HepG2 (cell line): ENCODE measurements around the gene EPHA6. TPM values are rescaled to one million over a fixed set of nuclear protein-coding genes. Genes with fewer than 3 reads are reported as not detected.

Experiments
- ATAC-seq: fragments of 200-7000 bp; cut with Tn5 transposase; 3 replicates; pipeline ENCODE4 v1.9.1; 2020; ENCODE audit warnings: mild to moderate bottlenecking, moderate library complexity
- BruUV-seq: library from RNA; stranded (reverse); fragments of 400-500 nt; replicated peaks from 2 replicates; lab custom pipeline; 2021; lab: Mats Ljungman, UMichigan
- CTCF ChIA-PET: fragments of 300-600 bp; formaldehyde crosslinking; extraction: SDS; loops from one replicate; lab custom pipeline; 2021; ENCODE audit warnings: low total read pairs, inconsistent platforms, low intra/inter-chr PET ratio; lab: Yijun Ruan, JAX
- POLR2A ChIA-PET: fragments of 350-600 bp; sonication (Branson Sonifier 250); formaldehyde crosslinking; loops from one replicate; lab custom pipeline; 2020; ENCODE audit warnings: antibody characterized with exemption, inconsistent platforms; lab: Yijun Ruan, JAX
- DNase-seq: peaks from one replicate; pipeline ENCODE4 v3.0.0-alpha.2; 2015; ENCODE audit warnings: low spot score
- FAIRE-seq: peaks from 3 replicates; lab custom pipeline; 2011; peaks lifted over from hg19 to GRCh38; lab: Jason Lieb, UNC
- H2AFZ ChIP-seq: one replicate; pipeline ENCODE4 v1.6.1; 2011; ENCODE audit warnings: low read length, inconsistent platforms
- H3K27ac ChIP-seq: fragments of 300-600 bp; 3 replicates; pipeline ENCODE4 v1.8.0; 2011; ENCODE audit warnings: mixed run types, mild to moderate bottlenecking, mixed read lengths, low read length, inconsistent platforms; ENCODE audit not compliant: insufficient read depth; ENCODE audit errors: extremely low read length
- H3K27me3 ChIP-seq, 2 experiments: fragments of 200-600 bp in 1 of 2; 2 replicates in 1 of 2; 3 replicates in 1 of 2; pipeline versions ENCODE4 v1.6.0 to v1.8.0; 2011; ENCODE audit warnings: low read length in 2 of 2, mild to moderate bottlenecking in 2 of 2, moderate library complexity in 2 of 2, inconsistent platforms in 1 of 2; ENCODE audit not compliant: insufficient read depth in 2 of 2, control insufficient read depth in 1 of 2
- H3K36me3 ChIP-seq, 2 experiments: fragments of 200-600 bp in 1 of 2; replicated peaks in 1 of 2; 2 replicates in 1 of 2; 3 replicates in 1 of 2; pipeline versions ENCODE4 v1.5.1 to v1.8.0; 2011; ENCODE audit warnings: low read length in 2 of 2, inconsistent platforms in 1 of 2; ENCODE audit not compliant: insufficient read depth in 2 of 2, control insufficient read depth in 1 of 2
- H3K4me1 ChIP-seq: 2 replicates; pipeline ENCODE4 v1.5.1; 2012; ENCODE audit warnings: low read length, inconsistent platforms; ENCODE audit not compliant: insufficient read depth
- H3K4me2 ChIP-seq: 2 replicates; pipeline ENCODE4 v1.6.0; 2011; ENCODE audit warnings: low read depth, low read length, inconsistent platforms
- H3K4me3 ChIP-seq, 3 experiments: fragments of 200-600 bp in 1 of 3; sonication (generic), shearing (Covaris generic) in 1 of 3; replicated peaks in 1 of 3; 2 replicates each; pipeline ENCODE4 v1.5.1; 2011 to 2016; ENCODE audit warnings: low read length in 3 of 3, inconsistent platforms in 2 of 3, low read depth in 2 of 3, mild to moderate bottlenecking in 2 of 3, control low read depth in 1 of 3, mixed read lengths in 1 of 3; ENCODE audit not compliant: insufficient read depth in 1 of 3
- H3K79me2 ChIP-seq: one replicate; pipeline ENCODE4 v1.6.1; 2011; ENCODE audit warnings: low read length, inconsistent platforms; ENCODE audit not compliant: insufficient read depth
- H3K9ac ChIP-seq: 2 replicates; pipeline ENCODE4 v1.6.0; 2011; ENCODE audit warnings: mild to moderate bottlenecking, low read depth, low read length, inconsistent platforms; ENCODE audit not compliant: insufficient read depth
- H3K9me3 ChIP-seq: 2 replicates; pipeline ENCODE4 v1.5.1; 2012; ENCODE audit warnings: mild to moderate bottlenecking, low read length
- H4K20me1 ChIP-seq: 2 replicates; pipeline ENCODE4 v1.6.0; 2011; ENCODE audit warnings: inconsistent platforms, mild to moderate bottlenecking, low read length, moderate library complexity; ENCODE audit not compliant: insufficient read depth
- KIAA2018 ChIP-seq: sonication (generic); formaldehyde crosslinking; IDR thresholded peaks from 2 replicates; pipeline ENCODE4 v1.5.0; 2020; ENCODE audit warnings: mild to moderate bottlenecking, missing genetic modification reagents, borderline replicate concordance
- SNRNP70 ChIP-seq: fragments of 200-400 bp; formaldehyde crosslinking; IDR thresholded peaks from 2 replicates; pipeline ENCODE4 v1.6.1; 2017; ENCODE audit warnings: mild to moderate bottlenecking, low read depth, low read length, moderate library complexity
- ZBTB25 ChIP-seq: IDR thresholded peaks from 2 replicates; pipeline ENCODE4 v1.6.1; 2018; ENCODE audit warnings: missing genetic modification reagents
- ZNF143 ChIP-seq: sonication (generic); formaldehyde crosslinking; IDR thresholded peaks from 2 replicates; pipeline ENCODE4 v1.4.0; 2020; ENCODE audit warnings: missing genetic modification reagents
- ZNF260 ChIP-seq: sonication (generic); formaldehyde crosslinking; IDR thresholded peaks from 2 replicates; pipeline ENCODE4 v1.4.0; 2020; ENCODE audit warnings: missing genetic modification reagents, low read depth, mild to moderate bottlenecking, borderline replicate concordance
- ZNF674 ChIP-seq: sonication (generic); formaldehyde crosslinking; IDR thresholded peaks from 2 replicates; pipeline ENCODE4 v1.5.0; 2020; ENCODE audit warnings: low read depth, mild to moderate bottlenecking, missing genetic modification reagents
- ZNF770 ChIP-seq: sonication (generic); formaldehyde crosslinking; IDR thresholded peaks from 2 replicates; pipeline ENCODE4 v1.5.0; 2020; ENCODE audit warnings: mild to moderate bottlenecking, missing genetic modification reagents
- ZNF83 ChIP-seq: sonication (generic); formaldehyde crosslinking; IDR thresholded peaks from 2 replicates; pipeline ENCODE4 v1.4.0; 2020; ENCODE audit warnings: missing genetic modification reagents, mild to moderate bottlenecking, borderline replicate concordance
- WGBS: methylation state at CpG from one replicate; pipeline ENCODE4 v1.1.6; 2017; ENCODE audit warnings: low lambda C conversion rate; 5-methylcytosine and 5-hydroxymethylcytosine counted together
- in situ Hi-C: cut with HindIII; loops from 2 replicates; pipeline ENCODE4 v1.10.0; 2017; ENCODE audit warnings: low pct_unique_long_range_greater_than_20kb; ENCODE audit not compliant: extremely low pct_ligation_motif_present
- intact Hi-C: fragments of 100-400 bp; cut with micrococcal nuclease; formaldehyde crosslinking; loops from one replicate; pipeline ENCODE4 v1.10.0; 2022; ENCODE audit not compliant: unreplicated experiment
- polyA plus RNA-seq, 8 experiments: library from polyadenylated mRNA; depleted of rRNA in 3 of 8; stranded (reverse) in 7 of 8; unstranded in 1 of 8; fragments of >200 nt; fragmentation: Illumina TruSeq in 4 of 8; extraction: Trizol in 4 of 8; gene quantifications; 2 replicates each; pipeline versions ENCODE4 v1.2.1 to v1.2.3, GENCODE V29; 2011 to 2016; ENCODE audit warnings: low read depth in 4 of 8, missing spikeins in 1 of 8, mixed read lengths in 1 of 8; ENCODE audit not compliant: insufficient read depth in 1 of 8
- total RNA-seq, 5 experiments: library from RNA; depleted of rRNA; stranded (reverse); fragments of >200 nt; fragmentation: Illumina TruSeq; extraction: Trizol; gene quantifications; 2 replicates each; pipeline ENCODE4 v1.2.3, GENCODE V29; 2016; ENCODE audit warnings: low read depth in 1 of 5

Gene EPHA6
- total and polyA plus RNA-seq, 2 of the 13 experiments (the other 11 are each of a cell fraction or from before 2014, with no cell fraction given) = not detected

- TF ChIP-seq SNRNP70 (no peak), ZNF674 (CRISPR knock-in tag) (no peak), ZBTB25 (CRISPR knock-in tag) (no peak), ZNF143 (CRISPR knock-in tag) (no peak), ZNF770 (no peak), ZNF260 (no peak)
Observed at GRCh38 chr3:96813820-96814650, at the start of gene EPHA6 (continued).

- BruUV-seq = no TSS peak
- CTCF ChIA-PET = no interaction called here
- intact Hi-C loops = no loop called here
- TF ChIP-seq KIAA2018 (CRISPR knock-in tag) = no peak
- no peak for TF ChIP-seq ZNF83 (CRISPR knock-in tag)
Observed at GRCh38 chr3:96776818-96777217, 37.6 kb upstream of the EPHA6 start.

More at GRCh38 chr3:96776818-96777217, 37.6 kb upstream of the EPHA6 start:
- no peak overlapping the region for H3K4me3 ChIP-seq
- in situ Hi-C loops = no loop called here
- no peak overlapping the region for H2AFZ ChIP-seq
- WGBS = 76% methylated on average over 31 of the region's 43 CpGs
- no peaks in the 10 kb centered on the region for H3K36me3 ChIP-seq
- no peaks in the 10 kb centered on the region for H3K27me3 ChIP-seq
- POLR2A ChIA-PET = no interaction called here
- no peak overlapping the region for H3K9ac ChIP-seq
- FAIRE-seq (no peak), ATAC-seq (no peak), DNase-seq (no peak)
- peaks cover 29% of the 10 kb centered on the region for H3K9me3 ChIP-seq
- H3K4me2 ChIP-seq = no peak overlapping the region
- no peaks in the 10 kb centered on the region for H4K20me1 ChIP-seq
- H3K27ac ChIP-seq = no peak overlapping the region
- no peaks in the 10 kb centered on the region for H3K79me2 ChIP-seq
- no peaks in the 10 kb centered on the region for H3K4me1 ChIP-seq
